22Rv1 (cell line): ENCODE data around the gene FOXG1.

Experiments
- CTCF ChIP-seq: fragments of 450-650 bp; IDR thresholded peaks from 2 replicates; pipeline ENCODE4 v1.5.1; 2017; ENCODE audit warnings: mild to moderate bottlenecking
- ZFX ChIP-seq: fragments of 450-650 bp; IDR thresholded peaks from 2 replicates; pipeline ENCODE4 v1.6.1; 2017; ENCODE audit warnings: antibody characterized with exemption, borderline replicate concordance

- TF ChIP-seq CTCF (no peak), ZFX (no peak)
These were observed 6.6 kb downstream of the FOXG1 start for GRCh38 chr14:28773176-28773575.
